Middle frontal gyrus (tissue), 1 donor: ENCODE data around the gene ZBP1.

Source experiments
- DNase-seq: peaks from one replicate; pipeline ENCODE4 v3.0.0-alpha.2; 2015; ENCODE audit warnings: low spot score; ENCODE audit errors: extremely low spot score

ZBP1 gene, protein sequence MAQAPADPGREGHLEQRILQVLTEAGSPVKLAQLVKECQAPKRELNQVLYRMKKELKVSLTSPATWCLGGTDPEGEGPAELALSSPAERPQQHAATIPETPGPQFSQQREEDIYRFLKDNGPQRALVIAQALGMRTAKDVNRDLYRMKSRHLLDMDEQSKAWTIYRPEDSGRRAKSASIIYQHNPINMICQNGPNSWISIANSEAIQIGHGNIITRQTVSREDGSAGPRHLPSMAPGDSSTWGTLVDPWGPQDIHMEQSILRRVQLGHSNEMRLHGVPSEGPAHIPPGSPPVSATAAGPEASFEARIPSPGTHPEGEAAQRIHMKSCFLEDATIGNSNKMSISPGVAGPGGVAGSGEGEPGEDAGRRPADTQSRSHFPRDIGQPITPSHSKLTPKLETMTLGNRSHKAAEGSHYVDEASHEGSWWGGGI

DNA sequence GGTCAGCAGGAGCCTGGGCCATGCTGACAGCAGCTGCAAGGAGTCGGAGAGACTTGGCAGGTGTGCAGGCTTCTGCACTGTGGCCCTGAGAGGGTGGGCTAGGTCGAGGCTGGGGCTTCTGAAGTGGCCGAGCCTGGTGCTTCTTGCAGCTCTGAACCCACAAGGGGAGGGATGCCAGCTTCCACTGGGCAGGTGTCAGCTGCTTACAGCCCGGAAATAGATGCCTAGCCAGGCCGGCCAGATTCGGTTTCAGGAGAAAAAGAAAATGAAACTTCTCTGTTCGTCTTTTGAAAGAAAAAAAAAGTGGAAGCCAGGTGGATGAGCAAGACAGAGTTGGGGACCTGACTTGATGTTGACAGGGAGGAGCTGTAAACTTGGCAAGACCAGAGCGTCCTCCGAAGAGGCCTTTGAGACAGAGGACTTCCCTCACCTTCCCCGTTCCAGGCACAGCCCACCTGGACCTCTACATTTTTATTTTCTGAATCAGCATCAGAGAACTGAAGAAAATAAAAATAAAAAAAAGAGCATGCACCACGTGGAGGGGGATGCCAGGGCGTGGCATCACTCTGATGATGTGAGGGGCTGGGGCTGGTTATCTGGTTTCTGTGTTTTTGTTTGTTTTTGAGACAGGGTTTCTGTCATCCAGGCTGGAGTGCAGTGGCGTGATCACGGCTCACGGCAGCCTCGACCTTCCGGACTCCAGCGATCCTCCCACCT, at the start of gene ZBP1:
ZBP1 (minus strand) TSS at position 153 of the 717 bp plus-strand sequence; CDS start at position 22, 131 bp downstream.
- DNase-seq, result no peak

DNA sequence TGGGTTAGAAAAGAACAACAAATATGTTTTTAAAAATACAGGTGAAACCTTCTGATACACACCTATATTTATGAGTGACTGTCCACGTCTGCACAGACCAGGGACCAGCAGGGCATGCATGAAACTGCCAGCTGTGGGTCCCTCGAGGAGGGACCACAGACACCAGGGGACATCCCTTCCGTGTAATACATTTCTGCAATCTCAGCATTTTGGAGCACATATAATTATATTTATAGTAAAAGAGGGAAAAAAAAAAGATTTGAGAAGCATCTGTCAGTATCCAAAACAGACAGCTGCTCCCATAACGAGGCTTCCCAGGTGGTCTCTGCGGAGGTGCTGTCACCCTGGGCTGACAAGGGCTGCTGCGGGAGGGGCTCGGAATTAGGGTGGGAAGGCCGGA, 49.4 kb upstream of the ZBP1 start:
- DNase-seq, result no peak

DNA sequence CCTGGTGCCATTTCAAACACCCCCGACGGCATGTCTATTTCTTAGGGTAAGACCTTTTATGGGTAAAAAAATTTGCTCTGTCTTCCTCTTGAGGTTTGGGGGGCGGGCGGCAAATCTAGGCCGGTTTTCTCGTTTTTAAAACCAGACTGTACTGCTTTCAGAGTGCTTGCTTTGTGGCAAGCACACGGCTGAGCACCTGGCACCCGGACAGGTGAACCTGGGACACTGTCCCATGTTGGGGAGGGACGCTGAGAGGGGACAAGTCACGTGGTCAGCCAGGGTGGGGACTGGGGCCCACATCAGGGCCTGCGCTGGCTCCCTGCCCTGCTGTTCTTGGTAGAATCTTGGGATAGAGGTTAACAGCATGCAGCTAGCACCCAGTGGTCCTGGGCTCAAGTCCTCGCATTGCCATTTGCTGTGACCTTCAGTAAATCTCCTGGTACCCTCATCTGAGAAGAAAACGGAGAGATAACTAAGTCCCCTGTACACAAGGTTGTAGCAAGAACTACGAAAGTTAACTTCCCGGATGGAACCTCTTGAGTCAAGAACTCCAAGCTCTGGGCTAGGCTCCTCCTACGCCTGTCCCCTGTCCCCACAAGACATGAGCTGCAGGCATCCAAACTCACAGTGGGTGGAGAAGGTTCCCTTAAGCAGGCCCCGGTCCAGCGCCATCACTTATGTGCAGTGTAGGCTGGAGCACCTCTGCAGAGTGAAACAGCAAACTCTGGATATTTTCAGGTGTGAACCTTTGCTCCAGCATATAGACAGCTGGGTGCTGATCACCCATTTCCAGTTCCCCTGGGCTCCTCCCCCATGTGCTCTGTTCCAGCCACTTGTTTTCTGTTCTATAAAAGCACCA, 47.9 kb upstream of the ZBP1 start:
- no peak for DNase-seq

DNA sequence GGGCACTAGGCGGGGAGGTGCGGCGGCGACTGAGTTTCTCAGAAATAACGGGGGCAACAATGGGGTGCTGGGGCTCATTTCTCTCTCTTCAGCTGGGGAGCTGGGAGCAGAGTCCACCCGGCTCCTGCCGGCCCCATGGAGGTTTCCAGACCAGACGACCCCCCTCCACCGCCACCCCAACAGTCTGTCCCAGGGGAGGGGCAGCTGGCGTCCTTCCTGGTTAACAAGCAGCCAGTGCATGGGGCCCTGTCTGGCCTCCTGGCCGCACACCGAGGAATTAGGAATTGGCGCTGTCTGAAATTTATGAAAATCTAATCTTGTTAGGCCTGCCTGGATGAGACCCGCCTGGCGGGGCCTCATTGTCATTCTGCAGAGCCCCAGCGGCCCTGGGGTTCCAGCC, 47.2 kb upstream of the ZBP1 start:
- no peak for DNase-seq

DNA sequence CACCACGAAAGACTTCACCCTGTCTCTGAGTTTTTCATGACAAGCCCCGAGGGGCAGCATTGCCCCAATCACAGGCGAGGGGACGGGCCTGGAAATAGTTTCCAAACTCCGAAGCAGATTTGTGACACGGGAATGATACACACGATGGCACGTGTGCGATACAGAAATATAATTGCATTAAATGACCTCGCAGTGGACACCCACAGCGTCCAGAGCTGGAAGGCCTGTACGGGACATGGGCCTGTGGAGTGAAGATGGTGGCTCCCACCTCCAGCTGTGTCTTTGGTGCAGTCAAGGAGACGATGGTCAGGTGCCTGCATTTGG, 46.6 kb upstream of the ZBP1 start:
- DNase-seq, result no peak

DNA sequence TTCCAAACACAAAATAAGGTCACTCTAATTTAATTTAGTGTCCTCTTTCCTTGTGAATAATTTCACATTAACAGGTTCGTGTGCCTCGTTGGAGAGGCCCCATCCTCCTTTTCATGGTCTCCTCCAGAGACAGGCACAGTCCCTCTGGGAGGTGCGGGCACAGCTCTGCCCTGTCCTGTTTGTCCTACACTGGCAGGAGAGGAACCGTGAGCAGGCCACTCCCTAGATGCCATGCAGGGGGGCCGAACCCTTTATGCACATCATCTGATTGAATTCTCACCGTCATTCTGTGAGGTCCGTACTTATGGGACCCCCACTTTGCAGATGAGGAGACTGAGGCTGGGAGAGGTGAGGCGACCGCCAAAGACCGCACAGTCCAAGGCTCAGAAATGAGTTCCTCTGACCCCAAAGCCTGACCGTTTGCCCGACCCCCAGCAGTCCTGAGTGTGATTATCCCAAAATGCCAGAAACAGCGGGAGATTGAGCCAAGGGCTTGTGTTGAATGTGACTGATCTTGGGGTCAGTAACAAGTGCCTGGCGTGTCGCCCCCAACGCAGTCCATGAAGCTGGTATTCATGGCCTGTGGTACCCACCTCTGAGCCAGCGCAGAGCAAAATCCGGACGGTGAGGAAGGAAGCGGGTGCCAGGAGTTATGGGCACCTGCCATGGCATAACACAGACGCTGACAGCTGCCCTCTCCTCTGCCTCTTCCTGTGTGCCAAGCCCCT, 46.0 kb upstream of the ZBP1 start:
- DNase-seq, result no peak

DNA sequence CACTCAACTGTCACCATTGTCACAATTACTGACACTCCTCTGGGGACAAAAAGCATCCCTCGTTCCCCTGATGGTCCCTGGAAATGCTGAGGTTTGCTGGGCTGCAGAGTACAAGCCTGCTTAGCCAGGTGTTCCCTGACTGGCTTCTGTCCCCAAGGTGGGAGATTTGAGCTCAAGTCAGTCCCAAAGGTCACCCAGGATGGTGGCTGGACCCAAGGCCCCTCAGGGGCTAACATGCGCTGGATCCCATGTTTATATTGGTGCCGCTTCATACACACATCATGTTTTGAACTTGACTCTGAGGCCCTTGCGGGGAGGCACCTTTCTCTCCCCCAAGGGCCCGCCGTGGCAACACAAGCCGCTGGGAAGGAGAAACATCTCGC, 45.4 kb upstream of the ZBP1 start:
- no peak for DNase-seq

DNA sequence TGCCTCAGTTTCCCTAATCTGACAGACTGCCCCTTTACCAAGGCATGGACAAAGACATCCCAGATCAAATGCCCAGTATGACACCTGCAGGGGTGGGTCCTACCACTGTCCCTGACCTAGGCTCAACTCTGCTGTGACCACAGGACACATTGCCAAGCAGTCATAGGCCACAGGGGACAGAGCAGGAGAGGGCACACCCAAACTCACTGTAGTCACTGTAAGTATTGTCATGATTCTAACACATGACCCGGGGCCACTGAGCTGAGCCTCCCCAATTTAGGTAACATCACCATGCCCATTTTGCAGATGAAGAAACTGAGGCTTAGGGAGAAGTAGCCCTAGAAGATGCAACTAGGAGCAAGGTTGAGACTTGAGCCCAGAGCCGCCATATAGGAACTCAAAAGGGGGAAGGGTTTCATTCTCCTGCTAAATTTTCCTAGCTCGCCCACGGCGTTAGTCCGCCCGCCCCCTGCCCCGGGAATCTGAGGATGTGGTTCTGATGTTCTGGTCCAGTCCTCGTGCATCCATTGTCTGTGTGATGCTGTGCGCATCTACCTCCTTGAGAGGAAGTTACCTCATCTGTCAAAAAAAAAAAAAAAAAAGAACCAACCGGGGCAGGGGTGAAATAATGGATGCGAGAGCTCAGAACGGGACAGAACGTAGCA, 44.8 kb upstream of the ZBP1 start:
- no peak for DNase-seq

DNA sequence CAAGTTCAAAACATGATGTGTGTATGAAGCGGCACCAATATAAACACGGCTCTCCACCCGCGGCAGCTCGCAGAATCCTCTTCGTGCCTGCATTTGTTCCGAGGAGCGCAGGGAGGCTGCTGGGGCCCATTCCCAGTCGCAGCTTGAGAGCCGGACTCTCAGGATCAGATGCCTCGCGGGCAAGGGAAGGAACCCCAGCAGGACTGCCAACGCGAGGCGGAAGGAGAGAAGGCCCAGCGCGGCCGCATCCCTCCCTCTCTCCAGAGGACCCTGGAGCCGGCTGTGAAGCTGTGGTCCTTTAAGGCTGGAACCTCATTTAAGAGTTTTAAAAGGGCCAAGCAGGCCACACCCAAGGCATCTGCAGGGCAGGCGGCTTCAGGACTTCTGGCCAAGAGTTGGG, 44.2 kb upstream of the ZBP1 start:
- DNase-seq, result no peak

DNA sequence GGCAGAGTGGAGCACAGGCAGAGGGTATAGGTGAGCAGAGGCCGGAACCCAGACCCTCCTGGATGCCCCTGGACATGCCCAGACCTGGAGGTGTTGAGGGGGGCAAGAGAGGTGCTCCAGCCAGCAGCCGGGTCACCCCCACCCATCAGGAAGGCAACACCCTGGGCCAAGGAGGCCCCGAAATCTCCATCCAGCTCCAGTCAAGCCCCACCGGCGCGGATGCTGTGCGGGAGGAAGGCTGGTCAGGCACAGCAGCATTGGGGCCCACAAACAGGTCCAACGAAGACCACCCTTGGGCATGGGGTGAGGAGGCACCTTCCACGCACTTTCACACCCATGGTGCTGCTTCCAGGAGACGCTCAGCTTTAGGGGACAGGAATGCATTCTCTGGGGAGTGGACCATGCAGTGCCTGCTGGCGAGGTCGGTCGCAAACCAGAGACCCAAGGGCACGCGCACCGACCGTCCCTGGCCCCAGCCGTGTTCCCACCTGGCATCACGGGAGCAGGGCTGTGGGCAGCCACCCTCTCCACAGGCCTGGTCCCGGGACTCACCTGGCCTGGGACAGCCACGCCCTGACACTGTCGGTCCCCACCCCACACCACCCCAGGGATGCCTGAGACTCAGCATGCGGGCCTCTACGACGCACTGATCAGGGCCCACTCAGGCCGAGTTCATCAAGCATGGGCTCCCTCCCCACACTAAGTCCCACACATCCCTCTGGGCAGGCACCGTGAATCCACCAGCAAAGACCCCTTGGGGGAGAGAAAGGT, 43.6 kb upstream of the ZBP1 start:
- DNase-seq, result no peak

DNA sequence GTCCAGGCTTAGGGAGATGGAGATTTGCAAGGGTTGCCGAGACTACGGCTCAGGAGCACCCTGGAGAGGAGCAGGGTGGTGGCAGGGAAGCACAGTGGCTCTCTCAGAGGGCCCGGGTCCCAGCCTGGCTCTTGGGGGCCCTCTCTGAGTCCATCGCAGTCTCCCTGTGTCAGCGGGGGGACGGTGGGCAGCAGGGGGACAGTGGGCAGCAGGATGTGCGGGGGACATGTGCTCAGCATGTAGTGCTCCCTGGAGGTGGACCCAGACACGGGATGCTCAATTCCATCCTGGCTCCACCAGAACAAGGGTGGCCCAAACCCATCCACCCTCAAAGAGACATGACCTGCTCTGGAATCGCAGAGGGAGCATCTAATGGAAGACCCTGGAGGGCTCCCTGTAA, 43.0 kb upstream of the ZBP1 start:
- DNase-seq, result no peak

DNA sequence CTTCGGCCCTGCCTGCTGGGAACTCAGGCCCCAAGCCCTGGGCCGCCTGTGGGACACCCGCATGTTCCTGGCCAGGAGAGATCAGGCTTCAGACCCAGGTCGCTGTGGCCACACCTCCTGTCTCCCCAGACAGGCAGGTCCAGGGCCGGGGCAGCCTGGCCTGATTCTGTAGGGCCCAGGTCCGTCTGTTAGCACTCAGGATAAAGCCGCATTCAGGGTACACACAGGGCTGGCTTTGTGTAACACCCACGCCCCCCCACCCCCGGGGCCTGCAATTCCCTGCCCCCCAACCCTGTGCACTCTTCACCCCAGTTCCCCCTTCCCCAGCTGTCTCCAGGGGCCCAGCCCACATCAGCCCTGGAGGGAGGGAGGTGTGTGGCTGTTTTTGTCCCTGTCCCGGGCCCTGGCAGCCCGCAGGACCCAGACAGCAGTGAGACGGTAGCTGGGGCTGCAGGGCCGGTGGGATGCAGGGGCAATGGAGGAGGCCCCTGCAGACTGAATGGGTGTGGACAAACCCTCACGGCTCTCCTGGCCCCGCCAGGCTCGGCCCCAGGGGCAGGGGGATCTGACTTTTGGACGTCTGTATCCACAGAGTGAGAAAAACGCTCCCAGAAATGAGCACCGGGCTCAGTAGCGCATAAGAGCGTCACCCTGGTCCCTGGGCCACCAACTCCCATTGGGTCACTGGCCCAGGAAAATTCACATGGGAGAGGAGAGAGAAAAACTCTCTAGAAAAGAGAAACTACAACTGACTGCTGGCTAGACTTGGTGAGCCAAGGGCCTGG, 42.4 kb upstream of the ZBP1 start:
- no peak for DNase-seq

DNA sequence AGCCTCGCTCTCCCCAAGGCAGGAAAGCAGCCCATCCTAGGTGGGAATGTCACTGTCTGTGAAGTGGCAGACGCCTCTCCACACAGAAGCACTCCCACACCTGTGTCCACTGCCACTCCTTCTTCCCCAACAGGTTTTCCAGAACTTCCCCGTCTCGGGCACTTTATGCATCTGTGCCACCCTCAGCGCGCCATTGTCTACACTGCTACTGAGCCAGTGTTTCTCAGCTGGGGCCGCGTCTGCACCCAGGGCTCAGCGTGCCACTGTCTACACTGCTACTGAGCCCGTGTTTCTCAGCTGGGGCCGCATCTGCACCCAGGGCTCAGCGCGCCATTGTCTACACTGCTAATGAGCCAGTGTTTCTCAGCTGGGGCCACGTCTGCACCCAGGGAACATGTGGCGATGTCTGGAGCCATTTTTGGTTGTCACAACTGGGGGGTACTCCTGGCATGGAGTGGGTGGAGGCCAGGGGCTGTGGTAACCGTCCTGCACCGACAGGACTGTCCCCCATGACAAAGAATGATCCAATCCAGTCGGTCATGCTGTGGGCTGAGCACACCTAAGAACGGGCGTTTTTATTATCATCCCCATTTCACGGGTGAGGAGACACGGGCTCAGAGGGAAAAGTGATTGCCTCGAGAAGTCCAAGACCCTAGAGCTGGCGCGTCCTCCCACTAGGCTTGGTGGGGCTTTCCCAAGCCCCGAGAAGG, 41.7 kb upstream of the ZBP1 start:
- DNase-seq, result no peak

DNA sequence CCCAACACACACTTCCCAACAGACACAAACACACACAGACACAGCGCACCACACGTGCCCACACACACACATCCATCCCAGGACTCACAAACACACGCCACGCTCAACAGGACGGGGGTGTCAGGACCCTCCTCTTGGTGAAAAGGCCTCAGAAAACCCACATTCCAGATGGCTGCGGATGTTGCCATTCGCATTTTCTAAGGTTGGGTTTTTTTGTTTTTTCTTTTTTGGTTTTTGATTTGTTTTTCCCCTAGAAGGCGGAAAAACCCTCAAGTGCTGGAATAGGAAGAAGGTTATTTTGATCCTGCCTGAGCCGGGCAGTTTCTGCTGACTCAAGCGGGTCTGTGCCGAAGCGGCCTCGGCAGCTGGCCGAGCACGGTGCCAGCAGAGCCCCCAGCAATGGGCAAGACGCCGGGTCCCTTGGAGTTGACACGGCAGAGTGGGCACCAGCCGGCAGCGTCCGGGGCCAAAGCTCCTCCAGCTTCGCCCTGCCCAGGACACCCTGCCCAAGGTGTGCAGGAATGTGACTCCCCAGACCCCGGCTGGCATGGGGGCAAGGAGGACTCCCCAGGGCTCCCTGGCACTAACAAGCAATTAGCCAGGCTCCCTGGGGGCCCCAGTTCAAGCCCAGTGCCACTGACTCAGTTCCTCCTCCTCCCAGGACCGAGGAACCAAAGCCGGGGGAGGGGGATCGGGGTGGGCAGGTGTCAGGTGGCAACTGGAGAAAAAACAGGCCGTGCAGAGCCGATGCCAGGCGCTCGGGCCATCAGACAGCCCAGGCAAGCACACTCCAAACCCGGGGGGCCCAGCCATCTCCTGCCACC, 40.9 kb upstream of the ZBP1 start:
- no peak for DNase-seq

DNA sequence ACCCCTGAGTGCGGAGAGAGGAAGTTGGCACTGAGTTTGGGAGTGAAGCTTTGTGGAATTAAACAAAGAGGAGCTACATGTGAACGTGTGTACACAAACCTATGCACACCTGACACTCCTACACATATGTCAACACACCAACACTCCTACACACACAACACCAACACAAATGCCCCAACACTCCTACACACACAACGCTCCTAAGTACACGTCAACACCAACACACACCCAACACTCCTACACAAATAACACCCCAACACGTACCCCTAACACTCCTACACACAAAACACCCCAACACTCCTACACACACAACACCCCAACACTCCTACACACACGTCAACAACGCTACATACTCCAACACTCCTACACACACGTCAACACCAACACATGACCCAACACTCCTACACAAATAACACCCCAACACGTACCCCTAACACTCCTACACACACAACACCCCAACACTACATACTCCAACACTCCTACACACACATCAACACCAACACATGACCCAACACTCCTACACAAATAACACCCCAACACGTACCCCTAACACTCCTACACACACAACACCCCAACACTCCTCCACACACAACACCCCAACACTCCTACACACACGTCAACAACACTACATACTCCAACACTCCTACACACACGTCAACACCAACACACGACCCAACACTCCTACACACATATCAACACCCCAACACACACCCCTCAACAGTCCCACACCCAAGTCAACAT, 40.1 kb upstream of the ZBP1 start:
- DNase-seq, result no peak

DNA sequence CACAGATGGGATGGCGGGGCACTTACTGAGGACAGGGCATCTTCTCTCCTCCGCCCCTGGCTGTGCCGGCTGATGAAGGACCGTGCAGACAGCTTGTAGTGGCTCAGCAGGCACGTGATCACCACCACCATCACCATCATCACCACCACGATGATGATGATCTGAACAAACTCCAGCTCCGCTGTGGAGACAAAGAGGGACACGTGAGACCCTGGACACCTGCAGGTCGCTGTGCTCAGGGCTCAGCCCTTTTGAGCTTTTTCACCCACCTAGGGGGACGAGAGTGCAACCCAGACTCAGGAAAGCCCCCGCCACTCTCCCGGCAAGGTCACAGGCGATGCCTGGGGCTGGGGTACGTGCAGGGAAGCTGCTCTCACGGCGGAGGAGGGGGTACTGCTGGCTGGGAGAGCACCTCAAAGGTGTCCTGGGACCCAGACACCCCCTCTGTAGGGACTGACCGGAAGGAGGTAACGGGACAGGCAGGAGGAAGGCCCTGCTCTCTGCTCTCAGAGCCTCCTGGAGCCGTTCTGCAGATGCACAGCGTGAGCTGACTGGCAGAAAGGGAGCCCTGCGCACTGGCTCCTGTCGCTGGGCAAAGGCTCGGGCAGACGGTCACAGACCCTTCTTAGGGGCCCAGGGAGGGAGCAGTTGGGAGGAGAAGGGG, 39.4 kb upstream of the ZBP1 start:
- DNase-seq, result no peak
